WTC11 (cell line): ENCODE results near the gene SAAL1. TPM values are rescaled to one million over a fixed set of nuclear protein-coding genes. Genes with fewer than 3 reads are reported as not detected.

ENCODE experiments used
- ATAC-seq: fragments of 200-7000 bp; cut with Tn5 transposase; 2 replicates; pipeline ENCODE4 v1.10.0; 2021; ENCODE audit warnings: mild to moderate bottlenecking, moderate library complexity
- CTCF ChIA-PET: fragments of 300-600 bp; sonication (Branson Sonifier 250); formaldehyde crosslinking; loops from one replicate; lab custom pipeline; 2021; ENCODE audit warnings: antibody characterized with exemption; lab: Charles Lee
- POLR2A ChIA-PET: fragments of 350-600 bp; sonication (Branson Sonifier 250); formaldehyde crosslinking; loops from one replicate; lab custom pipeline; 2021; ENCODE audit warnings: antibody characterized with exemption; lab: Charles Lee
- DNase-seq: peaks from one replicate; pipeline ENCODE4 v3.0.0; 2021; ENCODE audit warnings: low spot score
- H3K27ac Mint-ChIP-seq: 2 replicates; pipeline ENCODE4 v1.8.0; 2021; ENCODE audit warnings: mixed read lengths
- H3K27me3 Mint-ChIP-seq: 2 replicates; pipeline ENCODE4 v1.8.0; 2021; ENCODE audit warnings: low read depth, mild to moderate bottlenecking, moderate library complexity, mixed read lengths
- H3K36me3 Mint-ChIP-seq: 2 replicates; pipeline ENCODE4 v1.8.0; 2021; ENCODE audit warnings: mixed read lengths
- H3K4me1 Mint-ChIP-seq: 2 replicates; pipeline ENCODE4 v1.8.0; 2022; ENCODE audit warnings: mixed read lengths
- H3K4me3 Mint-ChIP-seq: 2 replicates; pipeline ENCODE4 v1.8.0; 2021; ENCODE audit warnings: mild to moderate bottlenecking, moderate library complexity, mixed read lengths
- H3K9me3 Mint-ChIP-seq: 2 replicates; pipeline ENCODE4 v1.8.0; 2021; ENCODE audit warnings: mixed read lengths
- ARID4B ChIP-seq: sonication (generic); formaldehyde crosslinking; IDR thresholded peaks from 2 replicates; pipeline ENCODE4 v1.8.0; 2023; ENCODE audit warnings: missing genetic modification reagents, mild to moderate bottlenecking, borderline replicate concordance
- CREB1 ChIP-seq: sonication (generic); formaldehyde crosslinking; IDR thresholded peaks from 2 replicates; pipeline ENCODE4 v1.8.0; 2023; ENCODE audit warnings: mild to moderate bottlenecking, missing genetic modification reagents
- CTCF ChIP-seq: fragments of 200-600 bp; IDR thresholded peaks from 2 replicates; pipeline ENCODE4 v1.8.0; 2022; ENCODE audit warnings: antibody characterized with exemption
- E2F5 ChIP-seq: sonication (generic); formaldehyde crosslinking; IDR thresholded peaks from 2 replicates; pipeline ENCODE4 v1.8.1; 2022; ENCODE audit warnings: mild to moderate bottlenecking, moderate library complexity, missing genetic modification reagents
- ESRRA ChIP-seq: sonication (generic); formaldehyde crosslinking; IDR thresholded peaks from 2 replicates; pipeline ENCODE4 v1.8.1; 2022; ENCODE audit warnings: mild to moderate bottlenecking, missing genetic modification reagents, borderline replicate concordance
- FOXK1 ChIP-seq: sonication (generic); formaldehyde crosslinking; IDR thresholded peaks from 2 replicates; pipeline ENCODE4 v1.8.0; 2022; ENCODE audit warnings: mild to moderate bottlenecking, moderate library complexity, missing genetic modification reagents
- SOX15 ChIP-seq: fragments of 250-450 bp; sonication (Bioruptor Pico); IDR thresholded peaks from 2 replicates; pipeline ENCODE4 v1.9.0; 2021; ENCODE audit warnings: mild to moderate bottlenecking
- TP53 ChIP-seq: sonication (generic); formaldehyde crosslinking; IDR thresholded peaks from 2 replicates; pipeline ENCODE4 v1.8.1; 2023; ENCODE audit warnings: mild to moderate bottlenecking, missing genetic modification reagents
- ZBTB21 ChIP-seq: sonication (generic); formaldehyde crosslinking; IDR thresholded peaks from 2 replicates; pipeline ENCODE4 v1.8.1; 2023; ENCODE audit warnings: mild to moderate bottlenecking, missing genetic modification reagents, borderline replicate concordance
- ZNF425 ChIP-seq: fragments of 250-450 bp; sonication (Bioruptor Pico); conservative IDR thresholded peaks from 2 replicates; pipeline ENCODE4 v1.9.0; 2021; ENCODE audit warnings: mild to moderate bottlenecking
- ZNF532 ChIP-seq: fragments of 250-450 bp; sonication (Bioruptor Pico); IDR thresholded peaks from 2 replicates; pipeline ENCODE4 v1.9.0; 2021; ENCODE audit warnings: mild to moderate bottlenecking, borderline replicate concordance
- ZSCAN18 ChIP-seq: fragments of 250-450 bp; sonication (Bioruptor Pico); IDR thresholded peaks from 2 replicates; pipeline ENCODE4 v2.1.2; 2022; ENCODE audit warnings: mild to moderate bottlenecking, moderate library complexity
- total RNA-seq: library from RNA; stranded (reverse); gene quantifications from 3 replicates; pipeline ENCODE4 v1.2.3, GENCODE V29; 2021

The SAAL1 gene
- total RNA-seq, 1 experiment from 2014 or later = 40.9 TPM

DNA sequence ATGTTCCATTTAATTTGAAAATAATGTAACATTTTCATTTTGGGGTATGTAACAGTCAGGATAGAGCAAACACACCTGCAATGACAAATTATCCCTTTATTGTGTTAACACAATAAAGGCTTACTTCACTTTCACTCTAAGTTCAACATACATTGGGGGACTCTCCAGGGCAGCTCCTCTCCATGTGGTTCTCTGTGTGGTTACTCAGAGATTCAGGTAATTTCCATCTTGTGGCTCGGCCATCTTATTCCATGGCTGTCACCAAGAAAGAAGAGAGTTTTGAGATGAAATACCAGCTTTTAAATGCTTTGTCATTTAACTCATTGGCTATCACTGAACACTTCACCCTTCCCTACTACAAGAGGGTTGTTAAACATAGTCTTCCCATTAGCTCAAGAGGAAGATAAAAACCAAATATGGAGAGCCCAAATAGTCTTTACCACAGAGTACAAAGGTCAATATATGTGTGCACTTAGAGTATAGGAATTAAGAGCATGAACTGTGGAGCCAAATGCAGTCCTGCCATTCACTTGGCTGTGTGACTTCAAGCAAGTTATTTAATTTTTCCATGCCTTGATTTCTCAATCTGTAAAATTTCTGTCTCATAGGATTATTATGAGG, 49.2 kb downstream of the SAAL1 start:
- ChIA-PET POLR2A (no interaction called here), CTCF (no interaction called here)
- DNase-seq (no peak), ATAC-seq (no peak)
- Mint-ChIP-seq H3K4me1 (no peaks in the 10 kb centered on the region), H3K27me3 (no peaks in the 10 kb centered on the region; the same call in 1 of the 2 replicates), H3K4me3 (no peak overlapping the region), H3K36me3 (no peaks in the 10 kb centered on the region), H3K27ac (no peak overlapping the region), H3K9me3 (no peaks in the 10 kb centered on the region)
- TF ChIP-seq CTCF (no peak), E2F5 (CRISPR knock-in tag) (no peak), ARID4B (CRISPR knock-in tag) (no peak)

DNA sequence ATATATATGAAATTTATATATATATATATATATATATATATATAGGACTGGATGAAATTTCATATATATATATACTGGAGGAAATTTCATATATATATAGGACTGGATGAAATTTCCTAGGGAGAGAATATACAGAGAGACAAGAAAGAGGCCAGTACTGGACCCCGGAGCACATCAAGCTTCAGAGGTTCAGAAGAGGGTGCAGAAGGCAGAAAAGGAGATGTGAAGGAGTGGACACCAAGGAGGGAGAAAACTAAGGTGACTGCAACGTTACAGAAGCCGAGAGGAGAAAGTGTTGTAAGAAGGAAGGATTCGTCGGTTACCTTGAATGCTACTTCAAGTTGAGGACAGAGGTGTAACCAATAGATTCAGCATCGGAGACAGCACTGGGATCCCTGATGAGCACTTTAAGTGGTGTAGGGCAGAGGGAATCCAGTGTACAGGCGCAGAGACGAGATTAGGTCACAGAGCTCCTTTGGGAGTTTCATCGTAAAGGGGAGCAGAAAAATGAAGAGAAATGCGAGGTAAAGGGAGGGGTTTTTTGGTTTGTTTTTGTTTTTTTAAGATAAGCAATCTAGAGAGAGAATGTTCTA, 51.3 kb downstream of the SAAL1 start:
- ChIA-PET POLR2A (no interaction called here), CTCF (interaction anchor here (1.5 kb wide), 1 partner anchor 52 kb away, joined by 3 read pairs; the partner anchor contains the start of gene SAAL1)
- ATAC-seq = no peak
- no peaks in the 10 kb centered on the region for H3K9me3 Mint-ChIP-seq
- H3K27ac Mint-ChIP-seq = peak overlapping the region; percentile 78
- H3K27me3 Mint-ChIP-seq = no peaks in the 10 kb centered on the region; the same call in 1 of the 2 replicates
- TF ChIP-seq TP53 (CRISPR knock-in tag) (no peak), FOXK1 (CRISPR knock-in tag) (no peak), ZBTB21 (CRISPR knock-in tag) (no peak), ZNF532 (CRISPR knock-in tag) (no peak), ZSCAN18 (CRISPR knock-in tag) (no peak), ZNF425 (CRISPR knock-in tag) (no peak), ESRRA (CRISPR knock-in tag) (no peak), CREB1 (no peak), SOX15 (CRISPR knock-in tag) (no peak)
- no peak for DNase-seq
- no peaks in the 10 kb centered on the region for H3K36me3 Mint-ChIP-seq
- H3K4me1 Mint-ChIP-seq = no peaks in the 10 kb centered on the region
- H3K4me3 Mint-ChIP-seq = no peak overlapping the region
